Hippocampal formation (tissue), 2 donors: Measurements from ENCODE around the gene CC2D1B.

Experiments used
- DNase-seq, 2 donors: peaks; one replicate each; lab custom pipeline; 2025; lab: John Stamatoyannopoulos, UW

Gene CC2D1B

GRCh38 chr1:52305417-52306226 lies 60.4 kb downstream of the CC2D1B start:
- DNase-seq: no peak
